GM12878 (cell line): ENCODE measurements around the gene BCAR3. TPM values are rescaled to one million over a fixed set of nuclear protein-coding genes. Genes with fewer than 3 reads are reported as not detected.

ENCODE experiments used
- ATAC-seq: fragments of 200-7000 bp; cut with Tn5 transposase; 3 replicates; pipeline ENCODE4 v1.9.1; 2020; ENCODE audit warnings: mild to moderate bottlenecking, moderate library complexity
- BruUV-seq: library from RNA; stranded (reverse); fragments of 400-500 nt; replicated peaks from 2 replicates; lab custom pipeline; 2021; lab: Mats Ljungman, UMichigan
- CTCF ChIA-PET: fragments of 300-600 bp; sonication (Branson Sonifier 250); formaldehyde crosslinking; extraction: SDS; loops from one replicate; lab custom pipeline; 2021; ENCODE audit warnings: inconsistent platforms; lab: Yijun Ruan, JAX
- POLR2A ChIA-PET: fragments of 350-600 bp; formaldehyde crosslinking; extraction: SDS; loops from one replicate; lab custom pipeline; 2021; ENCODE audit warnings: inconsistent platforms; lab: Charles Lee
- RAD21 ChIA-PET: fragments of 300-600 bp; sonication (Branson Sonifier 250); formaldehyde crosslinking; loops from one replicate; lab custom pipeline; 2023; ENCODE audit warnings: antibody characterized with exemption; ENCODE audit not compliant: unreplicated experiment; lab: Charles Lee
- SMC1A ChIA-PET: fragments of 300-600 bp; sonication (Branson Sonifier 250); formaldehyde crosslinking; loops from one replicate; lab custom pipeline; 2023; ENCODE audit not compliant: unreplicated experiment, uncharacterized antibody; lab: Charles Lee
- DNase-seq: peaks from one replicate; pipeline ENCODE4 v3.0.0-alpha.2; 2011; ENCODE audit warnings: low read depth, low spot score
- FAIRE-seq: peaks from 3 replicates; lab custom pipeline; 2011; peaks lifted over from hg19 to GRCh38; lab: Jason Lieb, UNC
- H2AFZ ChIP-seq: 2 replicates; pipeline ENCODE4 v1.6.0; 2011; ENCODE audit warnings: low read depth, low read length, control low read depth; ENCODE audit not compliant: control insufficient read depth
- H3K27ac ChIP-seq: 2 replicates; pipeline ENCODE4 v1.5.1; 2011; ENCODE audit warnings: control low read depth; ENCODE audit not compliant: control insufficient read depth, insufficient read depth
- H3K27me3 ChIP-seq, 2 experiments: replicated peaks in 1 of 2; 2 replicates each; pipeline versions ENCODE4 v1.6.0 to v1.6.1; 2011; ENCODE audit warnings: low read length in 1 of 2; ENCODE audit not compliant: control insufficient read depth in 2 of 2, insufficient read depth in 2 of 2
- H3K36me3 ChIP-seq, 2 experiments: 2 replicates each; pipeline ENCODE4 v1.5.1; 2011; ENCODE audit warnings: low read length in 1 of 2; ENCODE audit not compliant: control insufficient read depth in 2 of 2, insufficient read depth in 2 of 2
- H3K4me1 ChIP-seq: 2 replicates; pipeline ENCODE4 v1.6.1; 2011; ENCODE audit warnings: mild to moderate bottlenecking, low read length, moderate library complexity, mixed read lengths; ENCODE audit not compliant: control insufficient read depth, insufficient read depth
- H3K4me2 ChIP-seq: 2 replicates; pipeline ENCODE4 v1.6.0; 2011; ENCODE audit warnings: control low read depth; ENCODE audit not compliant: control insufficient read depth, insufficient read depth
- H3K4me3 ChIP-seq: fragments of 200-600 bp; sonication (generic); 2 replicates; pipeline ENCODE4 v1.5.1; 2016
- H3K79me2 ChIP-seq: 2 replicates; pipeline ENCODE4 v1.6.0; 2011; ENCODE audit warnings: low read length; ENCODE audit not compliant: control insufficient read depth, insufficient read depth
- H3K9ac ChIP-seq: 2 replicates; pipeline ENCODE4 v1.8.0; 2011; ENCODE audit warnings: low read length, control low read depth, mixed read lengths; ENCODE audit not compliant: control insufficient read depth, insufficient read depth
- H3K9me3 ChIP-seq: replicated peaks from 3 replicates; pipeline ENCODE4 v1.5.1; 2011; ENCODE audit warnings: mild to moderate bottlenecking, low read length; ENCODE audit not compliant: control insufficient read depth, insufficient read depth
- H4K20me1 ChIP-seq: 2 replicates; pipeline ENCODE4 v1.6.0; 2011; ENCODE audit not compliant: control insufficient read depth, insufficient read depth
- ATF7 ChIP-seq: fragments of 450-650 bp; IDR thresholded peaks from 2 replicates; pipeline ENCODE4 v1.6.1; 2016; ENCODE audit warnings: low read depth, mild to moderate bottlenecking
- CBX3 ChIP-seq: fragments of 200-600 bp; sonication (generic); IDR thresholded peaks from 2 replicates; pipeline ENCODE4 v1.6.1; 2016; ENCODE audit warnings: low read depth, borderline replicate concordance
- CREB1 ChIP-seq: IDR thresholded peaks from 2 replicates; pipeline ENCODE4 v1.6.1; 2012; ENCODE audit warnings: low read depth, mild to moderate bottlenecking, inconsistent platforms
- DPF2 ChIP-seq: fragments of 450-650 bp; IDR thresholded peaks from 2 replicates; pipeline ENCODE4 v1.6.1; 2017; ENCODE audit warnings: mild to moderate bottlenecking
- GATAD2B ChIP-seq: fragments of 450-650 bp; conservative IDR thresholded peaks from 2 replicates; pipeline ENCODE4 v1.6.1; 2017; ENCODE audit warnings: low read depth, mild to moderate bottlenecking, moderate library complexity
- IKZF2 ChIP-seq, 2 experiments: fragments of 450-650 bp; IDR thresholded peaks; 2 replicates each; pipeline ENCODE4 v1.6.1; 2017; ENCODE audit warnings: mild to moderate bottlenecking in 2 of 2, moderate library complexity in 2 of 2
- MTA2 ChIP-seq: fragments of 450-650 bp; IDR thresholded peaks from 2 replicates; pipeline ENCODE4 v1.6.1; 2016; ENCODE audit warnings: low read depth, mild to moderate bottlenecking, moderate library complexity
- MYC ChIP-seq: IDR thresholded peaks from 2 replicates; pipeline ENCODE4 v1.6.1; 2011; ENCODE audit warnings: mild to moderate bottlenecking, low read length, moderate library complexity, inconsistent platforms; ENCODE audit not compliant: insufficient read depth, insufficient replicate concordance, insufficient read length, severe bottlenecking
- NFIC ChIP-seq: IDR thresholded peaks from 2 replicates; pipeline ENCODE4 v1.6.1; 2012; ENCODE audit warnings: low read depth, mild to moderate bottlenecking, inconsistent platforms, low read length, moderate library complexity
- NFXL1 ChIP-seq: fragments of 450-650 bp; IDR thresholded peaks from 2 replicates; pipeline ENCODE4 v1.6.1; 2017; ENCODE audit warnings: antibody characterized with exemption, mild to moderate bottlenecking, borderline replicate concordance
- PAX8 ChIP-seq: fragments of 450-650 bp; IDR thresholded peaks from 2 replicates; pipeline ENCODE4 v1.6.1; 2017; ENCODE audit warnings: mild to moderate bottlenecking, moderate library complexity
- RB1 ChIP-seq: fragments of 450-650 bp; formaldehyde crosslinking; IDR thresholded peaks from 2 replicates; pipeline ENCODE4 v1.6.1; 2017; ENCODE audit warnings: mild to moderate bottlenecking, borderline replicate concordance
- RELA ChIP-seq: fragments of 450-650 bp; IDR thresholded peaks from 2 replicates; pipeline ENCODE4 v1.8.0; 2014; ENCODE audit warnings: borderline replicate concordance; ENCODE audit not compliant: partially characterized antibody
- ZBTB11 ChIP-seq: fragments of 450-650 bp; formaldehyde crosslinking; IDR thresholded peaks from 2 replicates; pipeline ENCODE4 v1.5.0; 2022; ENCODE audit warnings: mild to moderate bottlenecking, missing genetic modification characterization
- ZNF207 ChIP-seq: fragments of 450-650 bp; IDR thresholded peaks from 2 replicates; pipeline ENCODE4 v1.6.1; 2014; ENCODE audit warnings: antibody characterized with exemption, mild to moderate bottlenecking, borderline replicate concordance
- ZNF24 ChIP-seq: fragments of 450-650 bp; IDR thresholded peaks from 2 replicates; pipeline ENCODE4 v1.6.1; 2017; ENCODE audit warnings: antibody characterized with exemption, mild to moderate bottlenecking
- ZNF384 ChIP-seq: IDR thresholded peaks from 2 replicates; pipeline ENCODE4 v1.6.1; 2012; ENCODE audit warnings: low read depth, mild to moderate bottlenecking, low read length, improper control_type of control experiment, borderline replicate concordance
- ZNF687 ChIP-seq: fragments of 450-650 bp; IDR thresholded peaks from 2 replicates; pipeline ENCODE4 v1.6.1; 2017; ENCODE audit warnings: mild to moderate bottlenecking, moderate library complexity
- ZZZ3 ChIP-seq: IDR thresholded peaks from 2 replicates; pipeline ENCODE4 v1.6.1; 2011; ENCODE audit warnings: low read depth; ENCODE audit not compliant: control insufficient read depth, insufficient read length
- WGBS: methylation state at CpG from one replicate; pipeline ENCODE4 v1.1.6; 2016; ENCODE audit warnings: low lambda C conversion rate; ENCODE audit not compliant: insufficient replicate concordance, insufficient coverage; ENCODE audit errors: missing lambda C conversion rate; 5-methylcytosine and 5-hydroxymethylcytosine counted together
- in situ Hi-C: fragments of 300-500 bp; cut with MboI; formaldehyde crosslinking; loops from 9 replicates; pipeline ENCODE4 v1.14.3; 2018; ENCODE audit warnings: mixed read lengths
- intact Hi-C: fragments of 100-400 bp; cut with micrococcal nuclease; formaldehyde crosslinking; loops from one replicate; pipeline ENCODE4 v1.14.2; 2022; ENCODE audit not compliant: unreplicated experiment
- polyA plus RNA-seq, 11 experiments: library from polyadenylated mRNA; depleted of rRNA in 4 of 11; unstranded in 6 of 11; stranded (reverse) in 5 of 11; fragments of >200 nt; fragmentation: Nextera tagmentation in 4 of 11; fragmentation: Illumina TruSeq in 1 of 11; extraction: Ambion mirVana in 4 of 11; extraction: Trizol in 1 of 11; gene quantifications; 1 replicate in 1 of 11; 2 replicates in 10 of 11; pipeline versions ENCODE4 v1.2.1 to v1.2.3, GENCODE V29; 2011 to 2016; ENCODE audit warnings: inconsistent platforms in 2 of 11, missing spikeins in 2 of 11, low read depth in 1 of 11
- total RNA-seq, 4 experiments: library from RNA; depleted of rRNA in 3 of 4; stranded (reverse); fragments of >200 nt in 3 of 4; fragmentation: Illumina TruSeq in 1 of 4; extraction: Trizol in 1 of 4; gene quantifications; 2 replicates each; pipeline versions ENCODE4 v1.2.1 to v1.2.3, GENCODE V29; 2013 to 2021

The BCAR3 gene
- total and polyA plus RNA-seq, 10 of the 15 experiments (the other 5 are each of a cell fraction or from before 2014, with no cell fraction given) = 1.3 to 6.6 (median 1.8) TPM

GRCh38 chr1:93668121-93668520 is 13.5 kb downstream of the BCAR3 start:
- ATAC-seq = no peak
- no peak for FAIRE-seq
- DNase-seq = no peak
- no peaks in the 10 kb centered on the region for H4K20me1 ChIP-seq
- in situ Hi-C loops = no loop called here
- H3K4me2 ChIP-seq = no peak overlapping the region
- 71% methylated on average over 5 of the region's 5 CpGs for WGBS
- no peak overlapping the region for H3K4me3 ChIP-seq
- TF ChIP-seq ZZZ3 (no peak), ZNF24 (no peak), GATAD2B (no peak), DPF2 (no peak), IKZF2 (IDR thresholded peaks at IDR 0.05) (no peak), NFIC (no peak), NFXL1 (no peak), ZBTB11 (CRISPR knock-in tag) (no peak), PAX8 (no peak), ZNF687 (no peak), CREB1 (no peak), ATF7 (no peak), RB1 (no peak), ZNF384 (no peak), CBX3 (no peak), ZNF207 (no peak), MTA2 (no peak), RELA (no peak), MYC (no peak)
- CTCF ChIA-PET = interaction anchor here (0.9 to 2.1 kb wide), 7 partner anchors 11 to 39 kb away, joined by 3 to 6 read pairs (median 4); no protein-coding TSS in a partner anchor
- no peak overlapping the region for H3K27ac ChIP-seq
- SMC1A ChIA-PET = interaction anchor here (1.0 to 7.9 kb wide), 6 partner anchors 11 to 145 kb away, joined by 3 to 61 read pairs (median 4); no protein-coding TSS in a partner anchor
- no peaks in the 10 kb centered on the region for H3K4me1 ChIP-seq
- intact Hi-C loops = no loop called here
- RAD21 ChIA-PET = interaction anchor here (0.9 to 2.0 kb wide), 3 partner anchors 12 to 39 kb away, joined by 3 to 7 read pairs (median 6); partner anchors contain the start of gene BCAR3
- no peaks in the 10 kb centered on the region for H3K9me3 ChIP-seq
- no peaks in the 10 kb centered on the region for H3K79me2 ChIP-seq
- no peak overlapping the region for H2AFZ ChIP-seq
- POLR2A ChIA-PET = interaction anchor here (0.5 to 0.7 kb wide), 4 partner anchors 38 to 741 kb away, joined by 3 to 4 read pairs (median 4); no protein-coding TSS in a partner anchor
- no peak overlapping the region for H3K9ac ChIP-seq
- BruUV-seq = no TSS peak
- no peaks in the 10 kb centered on the region for H3K36me3 ChIP-seq
- H3K27me3 ChIP-seq = no peaks in the 10 kb centered on the region; a peak in 1 of 4 replicates
